Astrocyte of the cerebellum (primary cell): ENCODE measurements around the gene WASF2.

Experiments
- DNase-seq: peaks from one replicate; pipeline ENCODE4 v3.0.0-alpha.2; 2011; ENCODE audit warnings: low read depth
- H3K4me3 ChIP-seq: 2 replicates; pipeline ENCODE4 v1.5.1; 2011; ENCODE audit warnings: mild to moderate bottlenecking, low read depth, low read length, moderate library complexity
- in situ Hi-C: cut with HindIII; loops from 2 replicates; pipeline ENCODE4 v1.10.0; 2017; ENCODE audit warnings: low sequenced_read_pairs
- TF ChIP-seq, protein P1 (sequence below): IDR thresholded peaks from 2 replicates; pipeline ENCODE4 v1.5.1; 2012; ENCODE audit warnings: low read length, low read depth, moderate library complexity, mild to moderate bottlenecking; ENCODE audit errors: missing control alignments

WASF2 gene

GRCh38 chr1:27405074-27405473 is 84.9 kb downstream of the WASF2 start:
- peak; percentile 43 for DNase-seq
- H3K4me3 ChIP-seq, result no peak overlapping the region
- TF ChIP-seq, protein P1, sequence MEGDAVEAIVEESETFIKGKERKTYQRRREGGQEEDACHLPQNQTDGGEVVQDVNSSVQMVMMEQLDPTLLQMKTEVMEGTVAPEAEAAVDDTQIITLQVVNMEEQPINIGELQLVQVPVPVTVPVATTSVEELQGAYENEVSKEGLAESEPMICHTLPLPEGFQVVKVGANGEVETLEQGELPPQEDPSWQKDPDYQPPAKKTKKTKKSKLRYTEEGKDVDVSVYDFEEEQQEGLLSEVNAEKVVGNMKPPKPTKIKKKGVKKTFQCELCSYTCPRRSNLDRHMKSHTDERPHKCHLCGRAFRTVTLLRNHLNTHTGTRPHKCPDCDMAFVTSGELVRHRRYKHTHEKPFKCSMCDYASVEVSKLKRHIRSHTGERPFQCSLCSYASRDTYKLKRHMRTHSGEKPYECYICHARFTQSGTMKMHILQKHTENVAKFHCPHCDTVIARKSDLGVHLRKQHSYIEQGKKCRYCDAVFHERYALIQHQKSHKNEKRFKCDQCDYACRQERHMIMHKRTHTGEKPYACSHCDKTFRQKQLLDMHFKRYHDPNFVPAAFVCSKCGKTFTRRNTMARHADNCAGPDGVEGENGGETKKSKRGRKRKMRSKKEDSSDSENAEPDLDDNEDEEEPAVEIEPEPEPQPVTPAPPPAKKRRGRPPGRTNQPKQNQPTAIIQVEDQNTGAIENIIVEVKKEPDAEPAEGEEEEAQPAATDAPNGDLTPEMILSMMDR, result no peak
- in situ Hi-C loops, result no loop called here

GRCh38 chr1:27403931-27404330 is 86.0 kb downstream of the WASF2 start:
- H3K4me3 ChIP-seq, result no peak overlapping the region
- DNase-seq, result no peak
- in situ Hi-C loops, result loop anchor here (5.0 kb wide), 1 partner anchor 193 kb away; no protein-coding TSS in a partner anchor
- TF ChIP-seq, protein P1, result no peak

DNA sequence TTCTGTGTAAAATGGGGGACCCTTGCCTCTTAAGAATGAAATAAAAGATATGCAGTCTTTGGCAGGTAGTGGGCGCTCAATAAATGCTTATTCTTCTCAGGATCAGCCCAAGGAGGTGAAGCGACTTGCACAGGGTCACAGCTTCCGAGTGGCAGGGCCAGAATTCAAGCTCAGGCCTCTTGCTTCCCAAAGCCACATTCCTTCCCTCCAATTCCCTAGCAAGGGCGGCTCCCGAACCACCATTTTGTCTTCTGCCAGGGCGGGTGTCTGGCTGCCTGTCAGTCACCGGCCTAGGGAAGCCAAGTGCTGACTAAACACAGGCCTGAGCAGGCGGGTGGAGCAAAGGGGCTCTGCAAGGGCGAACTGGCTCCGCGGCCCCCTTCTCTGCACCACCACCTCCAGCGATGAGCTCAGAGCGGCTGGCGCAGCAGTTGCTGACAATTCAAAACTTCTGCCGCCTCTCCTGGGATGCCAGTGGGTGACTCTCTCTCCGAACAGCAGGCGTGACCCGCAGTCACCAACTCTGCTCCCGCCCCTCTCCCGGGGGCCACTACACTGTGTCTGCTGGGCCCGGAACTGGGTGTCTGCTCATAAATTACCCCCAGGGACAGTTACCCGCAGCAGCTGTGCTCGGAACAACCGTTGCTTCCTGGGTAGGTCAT is 86.8 kb downstream of the WASF2 start:
- in situ Hi-C loops, result loop anchor here (5.0 kb wide), 1 partner anchor 194 kb away; no protein-coding TSS in a partner anchor
- TF ChIP-seq, protein P1, result peak; percentile 39
- H3K4me3 ChIP-seq, result no peak overlapping the region
- DNase-seq, result no peak

- no peak overlapping the region for H3K4me3 ChIP-seq
- TF ChIP-seq, protein P1, result peak; percentile 63
- in situ Hi-C loops, result loop anchor here (5.0 kb wide), 1 partner anchor 195 kb away; no protein-coding TSS in a partner anchor
- no peak for DNase-seq
These were observed 87.6 kb downstream of the WASF2 start for GRCh38 chr1:27402349-27402754.

GRCh38 chr1:27400963-27401341 is 89.0 kb downstream of the WASF2 start:
- no peak for DNase-seq
- in situ Hi-C loops, result loop anchor here (5.0 kb wide), 1 partner anchor 196 kb away; no protein-coding TSS in a partner anchor
- TF ChIP-seq, protein P1, result no peak
- H3K4me3 ChIP-seq, result no peak overlapping the region

GRCh38 chr1:27400082-27400962 is 89.6 kb downstream of the WASF2 start:
- in situ Hi-C loops, result loop anchor here (5.0 kb wide), 1 partner anchor 197 kb away; no protein-coding TSS in a partner anchor
- no peak for DNase-seq
- no peak overlapping the region for H3K4me3 ChIP-seq
- TF ChIP-seq, protein P1, result no peak
